Kasumi-1 (cell line): ENCODE results near the gene HOXB8.

Experiments used
- DNase-seq, 2 experiments: peaks; one replicate each; lab custom pipeline; 2025; lab: John Stamatoyannopoulos, UW

Gene HOXB8

GRCh38 chr17:48596000-48596734 is 18.9 kb downstream of the HOXB8 start:
- DNase-seq: no peak

GRCh38 chr17:48595278-48595999 is 19.7 kb downstream of the HOXB8 start:
- DNase-seq: no peak

DNA sequence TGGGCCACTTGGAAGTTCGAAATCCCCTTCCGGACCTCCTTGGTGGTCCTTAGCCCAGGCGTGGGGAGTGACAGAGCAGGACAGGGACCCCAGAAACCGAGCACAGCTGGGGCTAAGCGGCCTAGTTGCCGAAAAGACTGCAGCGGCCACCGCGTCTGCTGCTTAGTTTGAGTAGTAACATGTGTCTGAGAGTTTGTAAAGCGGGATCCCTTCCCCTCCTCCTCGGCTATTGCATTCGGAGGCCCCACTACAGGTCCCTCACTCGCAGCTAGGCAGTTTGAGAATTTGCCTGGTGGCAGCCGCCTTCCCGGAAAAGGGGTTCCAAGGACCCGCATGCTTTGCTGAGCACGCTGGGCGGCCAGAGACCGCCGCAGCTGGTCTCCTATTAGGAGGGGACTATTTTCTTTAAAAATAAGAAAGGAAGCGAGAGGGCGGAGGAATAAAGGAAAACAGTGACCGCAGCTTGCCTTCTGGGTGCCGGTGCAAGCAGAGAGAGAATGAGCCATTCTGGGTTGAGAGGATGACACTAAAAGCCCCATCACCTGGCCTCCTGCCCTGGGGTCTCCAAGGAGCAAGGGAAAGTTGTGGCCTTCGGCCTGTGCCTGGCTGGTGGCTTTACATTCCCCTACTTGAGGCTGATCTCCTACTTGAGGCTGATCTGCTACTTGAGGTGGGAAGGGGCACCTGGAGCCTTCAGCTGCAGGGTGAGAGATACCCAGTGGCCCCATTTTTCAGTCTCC is 20.4 kb downstream of the HOXB8 start:
- no peak for DNase-seq

DNA sequence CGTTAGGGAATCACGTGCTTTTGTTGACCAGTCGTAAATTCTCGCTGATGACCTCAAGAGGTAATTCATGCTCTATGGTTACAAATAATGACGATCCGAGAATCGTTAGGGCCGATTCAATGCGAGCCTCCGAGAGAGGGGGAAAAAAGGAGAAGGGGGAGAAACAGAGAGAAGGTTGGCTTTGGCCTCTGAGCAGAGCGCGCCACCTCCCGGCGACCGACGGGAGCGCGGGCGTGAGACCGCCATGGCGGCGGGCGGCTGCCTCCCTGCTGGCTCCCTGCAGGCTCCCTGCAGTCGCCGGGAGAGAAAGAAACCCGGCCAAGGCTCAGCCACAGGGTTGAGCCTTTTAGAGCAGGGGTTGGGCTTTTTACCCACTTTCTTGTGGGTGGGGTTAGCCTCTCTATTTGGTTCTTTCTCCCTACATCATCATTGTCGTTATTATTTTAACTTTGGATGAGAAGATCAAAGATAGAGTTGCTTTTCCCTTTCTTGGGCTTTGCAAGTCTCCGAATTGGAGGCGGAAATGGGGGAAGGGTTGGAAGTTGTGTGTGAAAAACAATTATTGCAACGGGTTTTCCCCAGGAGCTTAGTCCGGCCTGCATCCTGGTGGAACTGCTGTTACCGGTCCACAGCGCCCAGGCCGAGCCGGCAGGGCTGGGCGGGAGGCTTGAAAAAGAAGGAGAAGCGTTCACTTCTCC is 21.1 kb downstream of the HOXB8 start:
- peak; percentile 75 to 79 for DNase-seq

DNA sequence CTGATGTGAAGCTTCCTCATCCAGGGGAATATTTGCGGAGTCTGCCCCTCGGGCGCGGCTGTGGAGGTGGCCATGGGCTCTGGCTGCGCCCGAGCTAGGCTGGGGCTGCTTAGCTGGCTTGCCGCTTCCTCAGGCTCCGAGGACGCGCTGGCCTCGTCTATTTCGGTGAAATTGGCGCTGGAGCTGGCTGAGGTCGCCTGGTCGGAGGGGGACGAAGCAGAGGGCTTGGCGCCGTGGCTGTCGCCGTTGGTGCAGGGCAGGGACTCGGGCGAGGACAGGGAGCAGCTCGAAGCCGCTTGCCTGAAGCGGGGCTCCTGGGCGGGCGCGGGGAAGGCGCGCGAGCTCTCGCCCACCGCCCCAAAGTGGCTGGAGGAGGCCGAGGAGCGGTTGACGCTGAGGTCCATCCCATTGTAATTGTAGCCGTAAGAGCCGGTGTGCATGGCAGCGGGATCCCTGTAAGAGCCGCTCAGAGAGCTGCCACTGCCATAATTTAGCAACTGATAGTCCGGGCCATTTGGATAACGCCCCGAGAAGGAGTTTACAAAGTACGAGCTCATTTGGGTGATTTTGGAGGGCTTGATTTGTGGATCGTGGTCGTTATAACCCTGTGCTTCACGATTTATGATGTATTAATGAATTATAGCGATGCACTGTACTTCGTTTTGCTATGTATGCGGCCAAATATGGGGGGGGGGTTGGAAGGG is 21.8 kb downstream of the HOXB8 start, which contains the start of gene HOXB5:
TSS of gene HOXB5 (minus strand) at position 654 of the 704 bp plus-strand sequence. CDS start at position 557, 97 bp downstream.
- DNase-seq: no peak

- no peak for DNase-seq
Measured at GRCh38 chr17:48592577-48592976, 22.5 kb downstream of the HOXB8 start.

- DNase-seq: no peak
Measured at GRCh38 chr17:48592057-48592514, 23.0 kb downstream of the HOXB8 start.

DNA sequence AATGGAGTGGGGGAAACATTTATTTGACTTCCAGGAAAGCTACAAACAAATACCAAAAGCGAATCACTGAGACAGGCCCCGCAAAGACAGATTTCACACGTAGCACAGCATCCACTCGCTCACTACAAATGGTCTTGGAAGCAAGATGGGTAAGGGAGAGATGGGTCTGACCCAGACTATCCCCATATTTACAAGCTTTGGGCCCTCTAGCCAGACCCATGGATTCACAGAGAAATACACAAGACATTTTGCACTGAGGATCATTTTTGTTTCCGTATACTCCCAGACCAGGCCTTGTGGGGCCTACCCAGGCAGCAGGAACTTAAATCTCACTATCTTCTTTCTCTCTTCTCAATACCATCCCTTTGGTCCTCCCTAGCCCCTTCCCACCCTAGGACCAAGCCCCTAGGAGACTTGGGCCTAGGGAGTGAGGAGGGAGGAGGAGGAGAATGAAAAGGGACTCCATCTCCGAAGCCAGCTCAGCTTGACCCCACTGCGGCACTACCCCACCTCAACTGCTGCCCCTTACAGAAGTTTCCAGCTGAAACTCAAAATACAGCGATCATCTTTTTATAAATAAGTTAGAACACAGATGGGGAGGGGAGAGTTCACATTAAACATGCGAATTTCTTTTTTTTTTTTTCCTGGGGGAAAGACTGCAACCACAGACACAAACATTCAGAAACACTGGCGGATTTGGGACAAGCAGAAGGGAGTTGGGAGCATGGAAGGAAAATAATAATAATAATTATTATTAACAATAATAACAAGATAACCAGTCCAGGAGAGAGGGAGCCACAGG is 23.6 kb downstream of the HOXB8 start:
- no peak for DNase-seq

- no peak for DNase-seq
Measured at GRCh38 chr17:48590607-48591161, 24.4 kb downstream of the HOXB8 start.

DNA sequence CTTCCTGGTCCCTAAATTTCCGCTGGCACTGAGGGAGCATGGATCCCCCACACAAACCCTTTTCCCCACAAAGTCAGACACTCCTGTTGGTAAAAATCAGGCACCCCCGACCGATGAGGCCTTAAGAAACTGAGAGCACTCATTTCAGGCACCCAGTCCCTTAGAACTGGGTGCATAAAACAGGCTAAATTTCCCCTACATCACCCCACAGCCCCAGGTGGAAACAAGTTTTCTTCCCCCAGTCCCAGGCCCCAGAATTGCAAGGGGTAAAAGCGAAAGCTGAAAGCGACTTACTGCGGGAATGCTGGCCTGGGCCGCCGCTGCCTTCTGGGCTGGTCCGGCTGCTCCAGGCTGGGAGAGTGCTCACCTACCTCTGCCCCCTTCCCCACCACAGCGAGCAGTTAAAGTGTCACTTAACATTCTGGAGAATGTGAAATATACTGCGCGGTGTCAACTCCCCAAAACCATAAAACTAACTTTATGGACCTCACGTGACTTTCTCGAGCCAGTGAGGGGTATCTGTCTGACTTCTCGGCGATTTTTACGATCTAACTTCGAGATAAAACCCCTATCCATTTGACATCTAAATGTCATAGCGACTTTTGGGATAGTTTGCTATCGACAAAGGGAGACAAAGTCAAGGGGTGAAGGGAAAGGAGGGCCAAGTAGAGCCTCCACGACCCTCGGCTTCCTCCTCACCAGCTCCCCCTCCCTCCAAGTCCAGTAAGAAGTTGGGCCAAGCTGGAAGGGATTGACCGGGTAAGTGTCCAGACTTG is 25.1 kb downstream of the HOXB8 start, which contains the start of gene HOXB3:
TSS of gene HOXB3 (minus strand) at position 411 of the 776 bp plus-strand sequence. CDS start 37,767 bp downstream, outside the sequence.
- DNase-seq: no peak

- no peak for DNase-seq
Measured at GRCh38 chr17:48589060-48589830, 25.8 kb downstream of the HOXB8 start.

DNA sequence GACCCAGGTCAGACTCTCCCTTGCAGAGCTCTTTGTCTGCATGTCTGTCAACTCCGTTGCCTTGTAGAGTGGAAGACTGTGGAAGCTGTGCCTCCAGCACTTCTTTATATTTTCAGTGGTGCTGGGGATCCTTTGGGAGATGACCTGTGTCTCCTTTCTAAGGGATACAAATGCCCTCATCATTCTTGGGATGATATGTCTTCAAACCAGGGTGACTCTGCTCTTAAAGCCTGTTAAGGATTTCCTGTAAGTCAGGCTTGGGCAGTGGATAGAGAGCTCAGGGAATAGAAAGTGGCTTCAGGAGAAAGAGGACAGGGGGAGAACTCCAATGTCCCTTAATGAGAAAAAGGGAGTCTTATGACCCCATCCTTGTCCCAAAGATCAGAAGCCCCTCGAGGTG is 26.6 kb downstream of the HOXB8 start:
- no peak for DNase-seq

DNA sequence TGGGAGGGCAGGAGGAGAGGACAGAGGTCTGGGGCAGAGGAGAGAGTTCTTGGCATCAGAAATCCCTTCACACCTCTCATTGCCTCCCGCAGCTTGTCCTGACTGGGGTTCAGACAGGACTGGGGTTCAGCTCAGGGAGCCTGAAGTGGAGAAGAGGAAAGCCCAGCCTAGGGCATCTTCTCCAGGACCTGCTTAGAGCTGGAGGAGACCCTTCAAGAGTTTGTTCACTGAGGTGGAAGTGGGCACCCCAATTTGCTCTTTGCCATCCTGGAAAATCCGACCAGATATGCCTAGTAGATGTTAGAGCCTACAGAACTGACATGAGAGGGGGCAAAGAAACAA is 27.0 kb downstream of the HOXB8 start:
- DNase-seq: no peak

DNA sequence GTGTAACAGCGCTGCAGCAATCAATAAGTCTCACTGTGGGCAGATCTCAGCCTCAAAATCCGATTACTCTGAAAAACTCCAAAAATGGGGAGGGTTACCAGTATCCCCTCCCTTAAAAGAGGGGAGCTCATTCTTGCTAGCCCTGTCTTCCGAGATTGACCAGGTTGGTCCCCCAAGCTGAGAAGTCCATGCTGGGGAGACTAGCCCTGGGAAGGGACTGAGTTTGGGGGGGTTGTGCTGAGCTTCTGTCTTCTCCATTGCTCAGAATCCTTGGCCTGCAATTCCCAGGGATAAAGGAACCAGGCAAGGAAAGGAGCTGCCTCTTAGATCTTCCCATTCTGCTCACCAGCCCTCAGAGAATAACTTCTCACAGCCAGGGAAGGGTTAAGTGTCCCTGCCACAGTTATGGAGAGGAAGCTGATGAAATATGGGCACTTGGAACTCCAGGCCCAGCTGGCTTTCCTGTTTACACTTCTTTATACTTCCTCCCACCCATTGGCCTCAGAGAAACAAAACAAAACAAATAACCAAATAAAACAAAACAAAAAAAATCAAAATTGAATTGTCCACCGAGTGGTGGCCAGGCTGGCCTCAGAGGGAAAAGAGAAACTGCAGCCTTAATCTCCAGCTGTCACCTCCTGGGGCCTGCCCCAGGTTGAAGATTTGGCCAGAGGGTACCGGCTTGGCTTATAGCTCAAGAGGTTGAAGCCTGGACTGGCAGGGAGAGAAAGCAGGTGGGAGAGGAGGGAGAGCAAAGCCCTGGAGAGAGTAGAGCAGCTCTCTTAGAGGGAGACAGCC is 27.6 kb downstream of the HOXB8 start:
- DNase-seq: no peak

DNA sequence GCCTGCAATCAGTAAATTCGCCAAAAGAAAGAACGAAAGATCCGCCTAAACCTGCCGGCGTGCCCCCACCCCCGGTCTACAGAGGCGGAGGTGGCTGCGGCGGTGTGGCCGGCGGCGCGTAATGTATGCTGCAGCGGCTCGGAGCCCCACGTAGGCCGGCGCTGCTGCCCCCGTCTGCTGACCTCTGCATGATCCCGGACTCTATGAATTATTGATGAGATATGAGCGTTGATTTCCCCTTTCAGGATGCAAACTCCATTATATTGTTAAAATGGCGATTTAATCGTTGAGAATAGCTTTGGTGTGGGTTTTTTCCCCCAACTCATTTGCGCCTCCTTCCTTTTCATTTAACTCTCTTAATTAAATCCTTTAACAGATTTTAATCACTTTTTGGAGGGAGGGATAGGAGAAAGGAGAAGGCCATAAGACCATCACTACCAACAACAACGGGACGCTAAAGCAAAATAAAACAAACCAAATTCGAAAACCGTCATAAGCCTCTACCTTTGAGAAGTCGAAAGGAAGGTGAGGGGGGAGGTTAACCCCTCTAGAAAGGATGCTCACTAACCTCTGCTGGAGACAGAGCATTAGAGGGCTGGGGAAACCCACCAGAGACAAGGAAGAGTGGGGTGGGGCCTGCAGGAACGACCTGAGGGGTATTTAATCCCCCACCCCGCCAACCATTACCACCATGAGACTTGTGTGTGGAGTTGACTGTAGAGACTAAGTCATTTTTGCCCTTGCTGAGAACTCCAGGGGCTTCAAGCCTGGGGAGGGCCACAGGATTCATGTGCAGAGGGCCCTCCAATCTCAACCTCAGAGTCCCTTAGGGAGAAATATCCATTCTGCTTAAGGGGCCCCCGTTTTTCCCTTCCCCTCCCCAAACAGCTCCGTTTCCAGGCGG is 28.5 kb downstream of the HOXB8 start:
- no peak for DNase-seq

DNA sequence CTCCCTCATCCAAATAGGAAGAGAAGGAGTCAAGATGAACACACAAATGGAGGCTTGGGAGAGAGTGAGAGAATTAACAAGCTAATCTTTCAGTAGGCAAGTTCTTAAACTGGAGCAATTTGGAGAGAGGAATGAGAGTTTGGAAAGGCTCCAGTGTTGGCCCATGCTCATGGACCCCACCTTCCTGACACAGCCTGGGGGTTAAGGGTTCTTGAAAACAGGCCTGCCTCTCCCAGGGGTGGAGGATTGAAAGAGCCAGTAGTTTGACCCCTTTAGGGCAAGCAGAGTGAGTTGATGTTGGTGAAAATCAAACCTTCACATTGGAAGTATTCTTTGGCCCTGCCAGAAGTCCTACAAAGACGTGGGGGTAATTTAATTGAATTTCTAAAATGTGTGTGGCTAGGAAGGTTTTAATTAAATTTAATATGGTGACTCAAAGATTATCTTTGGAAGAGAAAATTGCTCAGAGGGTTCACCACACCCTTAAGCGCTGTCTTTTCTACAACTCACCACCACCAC is 30.8 kb downstream of the HOXB8 start:
- no peak for DNase-seq
